Stimulated activated CD8-positive, alpha-beta memory T cell treated with anti-CD3 and anti-CD28 coated beads, Interleukin-4, amount 100 ng/mL, for 4 hours (primary cell): ENCODE data around the gene AGPAT1.

ENCODE experiments used
- DNase-seq, 2 donors: peaks; one replicate each; pipeline ENCODE4 v3.0.0-alpha.2; 2020; ENCODE audit warnings: low read depth in 2 of 2, low spot score in 1 of 2

AGPAT1 gene

GRCh38 chr6:32126880-32127279 is 49.0 kb downstream of the AGPAT1 start:
- DNase-seq, result no peak

- no peak for DNase-seq
Measured at GRCh38 chr6:32123681-32124080, 52.2 kb downstream of the AGPAT1 start.

- no peak for DNase-seq
Measured at GRCh38 chr6:32120573-32121059, 55.3 kb downstream of the AGPAT1 start.

GRCh38 chr6:32118782-32119628 is 56.9 kb downstream of the AGPAT1 start:
- peak; percentile 24 for DNase-seq
